ENCODE measurements around the gene SPEM3. TPM values are rescaled to one million over a fixed set of nuclear protein-coding genes. Genes with fewer than 3 reads are reported as not detected.

Gene SPEM3
- total RNA-seq, 1 donor, result not detected

Other genes starting within 250 kb of the SPEM3 start
- 0.88 and 1.1 TPM in 2 replicates for gene ASGR1, start 249.5 kb upstream of the SPEM3 start, total RNA-seq
- gene DLG4, start 209.0 kb upstream of the SPEM3 start, total RNA-seq, result 10.1 and 11.8 TPM in 2 replicates
- 162 and 163 TPM in 2 replicates for gene ACADVL, start 208.9 kb upstream of the SPEM3 start, total RNA-seq
- 106 and 123 TPM in 2 replicates for gene DVL2, start 194.3 kb upstream of the SPEM3 start, total RNA-seq
- 53.2 and 55.4 TPM in 2 replicates for gene PHF23, start 189.4 kb upstream of the SPEM3 start, total RNA-seq
- gene GABARAP, start 186.4 kb upstream of the SPEM3 start, total RNA-seq, result 396 and 422 TPM in 2 replicates
- 29.8 and 31.8 TPM in 2 replicates for gene CTDNEP1, start 177.1 kb upstream of the SPEM3 start, total RNA-seq
- 21.7 and 26.2 TPM in 2 replicates for gene ELP5, start 176.6 kb upstream of the SPEM3 start, total RNA-seq
- gene CLDN7, start 166.4 kb upstream of the SPEM3 start, total RNA-seq, result 0.36 and 1.8 TPM in 2 replicates
- under 0.01 and 0.29 TPM in 2 replicates for gene SLC2A4, start 147.1 kb upstream of the SPEM3 start, total RNA-seq
- under 0.01 TPM in 1 of 2 replicates, not detected in the other for gene YBX2, start 134.2 kb upstream of the SPEM3 start, total RNA-seq
- gene EIF5A, start 121.2 kb upstream of the SPEM3 start, total RNA-seq, result 436 and 491 TPM in 2 replicates
- gene GPS2, start 113.5 kb upstream of the SPEM3 start, total RNA-seq, result 46.9 and 48.1 TPM in 2 replicates
- 14.7 and 18.8 TPM in 2 replicates for gene NEURL4, start 99.5 kb upstream of the SPEM3 start, total RNA-seq
- gene ACAP1, start 92.3 kb upstream of the SPEM3 start, total RNA-seq, result 0.59 TPM in 1 of 2 replicates, not detected in the other
- gene KCTD11, start 76.7 kb upstream of the SPEM3 start, total RNA-seq, result 11.5 and 11.9 TPM in 2 replicates
- gene TMEM95, start 73.7 kb upstream of the SPEM3 start, total RNA-seq, result not detected in 2 replicates
- 0.36 TPM in 1 of 2 replicates, not detected in the other for gene TNK1, start 47.8 kb upstream of the SPEM3 start, total RNA-seq
- gene PLSCR3, start 34.3 kb upstream of the SPEM3 start, total RNA-seq, result 19.4 and 27.9 TPM in 2 replicates
- 59.4 and 84.6 TPM in 2 replicates for gene TMEM256, start 24.8 kb upstream of the SPEM3 start, total RNA-seq
- 5.3 and 5.8 TPM in 2 replicates for gene NLGN2, start 21.0 kb upstream of the SPEM3 start, total RNA-seq
- not detected in 2 replicates for gene SPEM1, start 8.5 kb upstream of the SPEM3 start, total RNA-seq
- not detected in 2 replicates for gene SPEM2, start 3.2 kb upstream of the SPEM3 start, total RNA-seq
- 1.2 and 1.8 TPM in 2 replicates for gene TMEM102, start 6.6 kb downstream of the SPEM3 start, total RNA-seq
- gene FGF11, start 10.7 kb downstream of the SPEM3 start, total RNA-seq, result 0.29 and 0.36 TPM in 2 replicates
- 5.3 and 5.4 TPM in 2 replicates for gene CHRNB1, start 16.2 kb downstream of the SPEM3 start, total RNA-seq
- gene ZBTB4, start 50.8 kb downstream of the SPEM3 start, total RNA-seq, result 36.2 and 36.5 TPM in 2 replicates
- not detected in 2 replicates for gene SLC35G6, start 52.6 kb downstream of the SPEM3 start, total RNA-seq
- 95.9 and 101 TPM in 2 replicates for gene POLR2A, start 55.5 kb downstream of the SPEM3 start, total RNA-seq
- 11.2 and 12.7 TPM in 2 replicates for gene TNFSF12, start 120.2 kb downstream of the SPEM3 start, total RNA-seq
- gene TNFSF13, start 129.9 kb downstream of the SPEM3 start, total RNA-seq, result 0.59 and 1.1 TPM in 2 replicates
- 54.2 and 68.0 TPM in 2 replicates for gene SENP3, start 133.1 kb downstream of the SPEM3 start, total RNA-seq
- gene CD68, start 150.8 kb downstream of the SPEM3 start, total RNA-seq, result 31.8 and 55.7 TPM in 2 replicates
- gene MPDU1, start 155.0 kb downstream of the SPEM3 start, total RNA-seq, result 60.1 and 64.1 TPM in 2 replicates
- 0.59 and 0.72 TPM in 2 replicates for gene SOX15, start 161.2 kb downstream of the SPEM3 start, total RNA-seq
- gene FXR2, start 186.0 kb downstream of the SPEM3 start, total RNA-seq, result 41.8 and 42.7 TPM in 2 replicates
- gene SAT2, start 199.0 kb downstream of the SPEM3 start, total RNA-seq, result 41.3 and 52.5 TPM in 2 replicates
- 0.36 and 0.88 TPM in 2 replicates for gene SHBG, start 201.3 kb downstream of the SPEM3 start, total RNA-seq
- gene ATP1B2, start 222.1 kb downstream of the SPEM3 start, total RNA-seq, result under 0.01 TPM in 1 of 2 replicates, not detected in the other